ENCODE results near the gene UBTF. TPM values are rescaled to one million over a fixed set of nuclear protein-coding genes. Genes with fewer than 3 reads are reported as not detected.

Gene UBTF
- total and polyA plus RNA-seq, 2 of the 8 experiments (the other 6 are each of a cell fraction or from before 2014, with no cell fraction given), result 14.7 to 106 TPM

- Histone ChIP-seq H2BK120ac (replicated peaks; ENCODE audit: low read depth, low read length) (no peak overlapping the region), H4K91ac (replicated peaks; ENCODE audit: insufficient read length, low read length) (no peak overlapping the region), H3K4ac (replicated peaks; ENCODE audit: insufficient read length, low read depth, low read length) (no peak overlapping the region), H3K14ac (ENCODE audit: insufficient read length) (no peak overlapping the region), H4K20me1 (replicated peaks in 1 of 2; ENCODE audit: control insufficient read depth in 1 of 2, insufficient read depth in 2 of 2, low read length in 2 of 2) (no peaks in the 10 kb centered on the region), H3K36me3 (ENCODE audit: control insufficient read depth in 2 of 4, insufficient read depth in 4 of 4, low read length in 3 of 4) (no peaks in the 10 kb centered on the region), H4K8ac (ENCODE audit: extremely low read depth, insufficient read depth, low read length) (no peak overlapping the region), H2BK12ac (ENCODE audit: low read depth, low read length) (peak overlapping the region; percentile 27; the same call in 1 of the 2 replicates), H3K9me3 (ENCODE audit: insufficient read depth in 2 of 2, low read depth in 1 of 2, low read length in 1 of 2) (no peaks in the 10 kb centered on the region), H3K4me3 (ENCODE audit: extremely low read depth in 1 of 4, insufficient read depth in 2 of 4, low read depth in 3 of 4, low read length in 4 of 4) (no peak overlapping the region), H3K23me2 (ENCODE audit: low read depth, low read length) (no peaks in the 10 kb centered on the region; the same call in 1 of the 2 replicates), H2BK20ac (ENCODE audit: low read length) (no peak overlapping the region), H3K4me1 (replicated peaks in 1 of 4; ENCODE audit: control insufficient read depth in 3 of 4, insufficient read depth in 4 of 4, low read length in 3 of 4) (peaks cover 0 to 3% (median 0%) of the 10 kb centered on the region in 4 experiments; a peak in 2 of 7 replicates), H2BK5ac (ENCODE audit: low read depth, low read length) (no peak overlapping the region), H3K79me1 (ENCODE audit: low read depth, low read length) (no peaks in the 10 kb centered on the region), H3K27ac (ENCODE audit: low read depth, low read length) (no peak overlapping the region), H3K4me2 (ENCODE audit: insufficient read depth in 1 of 2, low read depth in 2 of 2, low read length in 2 of 2) (no peak overlapping the region), H4K5ac (ENCODE audit: insufficient read length, low read depth, low read length) (no peak overlapping the region), H3K18ac (ENCODE audit: extremely low read depth, low read length) (peak overlapping the region; percentile 13; the same call in 1 of the 2 replicates), H3K79me2 (ENCODE audit: control insufficient read depth in 1 of 2, insufficient read depth in 2 of 2, low read length in 2 of 2) (no peaks in the 10 kb centered on the region), H3K56ac (replicated peaks; ENCODE audit: insufficient read length, low read depth, low read length) (no peak overlapping the region), H3K9ac (replicated peaks in 1 of 4; ENCODE audit: extremely low read depth in 1 of 4, low read depth in 3 of 4, low read length in 3 of 4) (no peak overlapping the region), H2AFZ (ENCODE audit: low read length) (no peak overlapping the region), H3K27me3 (replicated peaks in 1 of 4; ENCODE audit: control insufficient read depth in 3 of 4, extremely low read depth in 1 of 4, insufficient read depth in 3 of 4, low read length in 3 of 4) (no peaks in the 10 kb centered on the region), H2AK5ac (ENCODE audit: low read depth, low read length) (no peak overlapping the region), H2BK15ac (ENCODE audit: low read length) (no peak overlapping the region; the same call in 1 of the 2 replicates), H3K23ac (ENCODE audit: insufficient read length) (no peak overlapping the region)
- FAIRE-seq (no peak), DNase-seq (ENCODE audit: low read depth in 1 of 2, low spot score in 2 of 2) (no peak)
- WGBS, 2 experiments (ENCODE audit: extremely low coverage in 1 of 2, insufficient coverage in 1 of 2, insufficient read length in 1 of 2, insufficient replicate concordance in 2 of 2, low coverage in 1 of 2, low lambda C conversion rate in 2 of 2, missing lambda C conversion rate in 1 of 2), result 89% methylated on average over 10 of the region's 10 CpGs; no CpG with 5 or more reads in 1 of the 2 experiments
- POLR2A ChIA-PET (ENCODE audit: partially characterized antibody), result interaction anchor here (1.1 to 2.3 kb wide), 3 partner anchors 10 to 33 kb away, joined by 3 to 6 read pairs (median 5); partner anchors contain the start of gene UBTF
- CTCF ChIA-PET (ENCODE audit: partially characterized antibody), result interaction anchor here (0.9 to 1.8 kb wide), 6 partner anchors 11 to 261 kb away, joined by 3 to 4 read pairs (median 3); no protein-coding TSS in a partner anchor
- TF ChIP-seq ASH2L (IDR thresholded peaks at IDR 0.05; ENCODE audit: low read length) (no peak), SIX5 (IDR thresholded peaks at IDR 0.05; ENCODE audit: low read depth, low read length) (no peak), EZH2 (IDR thresholded peaks at IDR 0.05; ENCODE audit: low read depth, low read length, severe bottlenecking) (no peak), POLR2A (IDR thresholded peaks at IDR 0.05; ENCODE audit: control extremely low read depth in 1 of 2, low read depth in 2 of 2, low read length in 2 of 2) (no peak), SRF (IDR thresholded peaks at IDR 0.05; ENCODE audit: low read depth, low read length) (no peak), RAD21 (IDR thresholded peaks at IDR 0.05 in 1 of 2, conservative IDR thresholded peaks at IDR 0.05 in 1 of 2; ENCODE audit: low read depth in 2 of 2, low read length in 2 of 2) (no peak), TAF1 (IDR thresholded peaks at IDR 0.05; ENCODE audit: low read depth, low read length) (no peak), CBX5 (IDR thresholded peaks at IDR 0.05; ENCODE audit: low read depth, low read length) (no peak), JUN (IDR thresholded peaks at IDR 0.05; ENCODE audit: low read depth, low read length) (no peak), GTF2F1 (IDR thresholded peaks at IDR 0.05; ENCODE audit: borderline replicate concordance, low read depth, low read length) (no peak)
Measured at GRCh38 chr17:44247876-44248736, 28.6 kb upstream of the UBTF start.
